LHCN-M2 (cell line): ENCODE measurements around the gene ACD. TPM values are rescaled to one million over a fixed set of nuclear protein-coding genes. Genes with fewer than 3 reads are reported as not detected.

Experiments used
- DNase-seq: peaks from one replicate; pipeline ENCODE4 v3.0.0-alpha.2; 2012; ENCODE audit warnings: low read depth
- total RNA-seq: library from RNA; depleted of rRNA; stranded (reverse); fragments of >200 nt; gene quantifications from 2 replicates; pipeline ENCODE4 v1.2.3, GENCODE V29; 2014; rRNA removed

Gene ACD
- total RNA-seq, 1 experiment from 2014 or later = 44.2 TPM

GRCh38 chr16:67647681-67648080 lies 12.4 kb downstream of the ACD start:
- DNase-seq = no peak

- DNase-seq = no peak
Measured at GRCh38 chr16:67647111-67647651, 12.9 kb downstream of the ACD start.

GRCh38 chr16:67645397-67646121 lies 14.5 kb downstream of the ACD start:
- DNase-seq = no peak

- no peak for DNase-seq
Measured at GRCh38 chr16:67644038-67644437, 16.0 kb downstream of the ACD start.

GRCh38 chr16:67641779-67642708 lies 18.0 kb downstream of the ACD start:
- DNase-seq = no peak

- DNase-seq = no peak
Measured at GRCh38 chr16:67637625-67638024, 22.4 kb downstream of the ACD start.

GRCh38 chr16:67636713-67637112 lies 23.3 kb downstream of the ACD start:
- DNase-seq = no peak

- DNase-seq = no peak
Measured at GRCh38 chr16:67632415-67633172, 27.5 kb downstream of the ACD start.

- DNase-seq = no peak
Measured at GRCh38 chr16:67628216-67628615, 31.8 kb downstream of the ACD start.

- no peak for DNase-seq
Measured at GRCh38 chr16:67613808-67614207, 46.3 kb downstream of the ACD start.

GRCh38 chr16:67608364-67608763 lies 51.7 kb downstream of the ACD start:
- DNase-seq = no peak

Other genes with a start within 250 kb of the ACD start
- 9.9 and 13.5 TPM in 2 replicates for gene ZDHHC1, start 243.8 kb downstream of the ACD start, total RNA-seq
- 0.17 and 0.58 TPM in 2 replicates for gene HSD11B2, start 229.1 kb downstream of the ACD start, total RNA-seq
- 147 and 156 TPM in 2 replicates for gene ATP6V0D1, start 179.1 kb downstream of the ACD start, total RNA-seq
- not detected in 2 replicates for gene AGRP, start 176.7 kb downstream of the ACD start, total RNA-seq
- gene RIPOR1, start 131.4 kb downstream of the ACD start, total RNA-seq = 24.3 and 24.4 TPM in 2 replicates
- 30.6 and 36.7 TPM in 2 replicates for gene CTCF, start 97.7 kb downstream of the ACD start, total RNA-seq
- 0.58 and 0.92 TPM in 2 replicates for gene CARMIL2, start 15.1 kb downstream of the ACD start, total RNA-seq
- 0.86 and 3.2 TPM in 2 replicates for gene PARD6A, start 700 bp upstream of the ACD start, total RNA-seq
- 13.8 and 17.1 TPM in 2 replicates for gene ENKD1, start 6.5 kb upstream of the ACD start, total RNA-seq
- 4.6 and 6.3 TPM in 2 replicates for gene C16orf86, start 6.6 kb upstream of the ACD start, total RNA-seq
- 15.9 and 17.4 TPM in 2 replicates for gene GFOD2, start 59.1 kb upstream of the ACD start, total RNA-seq
- 3.8 and 4.5 TPM in 2 replicates for gene RANBP10, start 146.3 kb upstream of the ACD start, total RNA-seq
- gene TSNAXIP1, start 146.6 kb upstream of the ACD start, total RNA-seq = 0.77 and 1.6 TPM in 2 replicates
- gene THAP11, start 182.1 kb upstream of the ACD start, total RNA-seq = 61.6 and 65.5 TPM in 2 replicates
- 86.3 and 142 TPM in 2 replicates for gene NUTF2, start 186.7 kb upstream of the ACD start, total RNA-seq
- 52.6 and 55.5 TPM in 2 replicates for gene CENPT, start 187.4 kb upstream of the ACD start, total RNA-seq
- 59.2 and 67.7 TPM in 2 replicates for gene EDC4, start 212.8 kb upstream of the ACD start, total RNA-seq
- gene NRN1L, start 224.6 kb upstream of the ACD start, total RNA-seq = not detected in 2 replicates
- gene PSKH1, start 233.0 kb upstream of the ACD start, total RNA-seq = 9.0 and 10.3 TPM in 2 replicates